ENCODE results near the gene CAPRIN2. TPM values are rescaled to one million over a fixed set of nuclear protein-coding genes. Genes with fewer than 3 reads are reported as not detected.

CAPRIN2 gene
- total RNA-seq, 1 donor = 32.9 TPM

GRCh38 chr12:30698346-30698745 is 56.4 kb downstream of the CAPRIN2 start:
- Histone ChIP-seq H3K4me3 (ENCODE audit: insufficient read depth, low read length) (no peak overlapping the region), H3K36me3 (ENCODE audit: insufficient read depth, low read length) (no peaks in the 10 kb centered on the region), H3K4me2 (ENCODE audit: insufficient read depth, low read length) (no peak overlapping the region), H3K79me2 (ENCODE audit: insufficient read depth, low read length) (peaks cover 24% of the 10 kb centered on the region), H3K9me3 (ENCODE audit: low read depth, low read length) (no peaks in the 10 kb centered on the region), H2AFZ (ENCODE audit: low read length) (no peak overlapping the region), H3K4me1 (ENCODE audit: insufficient read depth, low read length) (peaks cover 23% of the 10 kb centered on the region), H3K27ac (ENCODE audit: low read depth, low read length) (no peak overlapping the region), H3K27me3 (ENCODE audit: insufficient read depth, low read length) (no peaks in the 10 kb centered on the region), H4K20me1 (ENCODE audit: insufficient read depth, low read length) (no peaks in the 10 kb centered on the region)
- TF ChIP-seq, protein P1, sequence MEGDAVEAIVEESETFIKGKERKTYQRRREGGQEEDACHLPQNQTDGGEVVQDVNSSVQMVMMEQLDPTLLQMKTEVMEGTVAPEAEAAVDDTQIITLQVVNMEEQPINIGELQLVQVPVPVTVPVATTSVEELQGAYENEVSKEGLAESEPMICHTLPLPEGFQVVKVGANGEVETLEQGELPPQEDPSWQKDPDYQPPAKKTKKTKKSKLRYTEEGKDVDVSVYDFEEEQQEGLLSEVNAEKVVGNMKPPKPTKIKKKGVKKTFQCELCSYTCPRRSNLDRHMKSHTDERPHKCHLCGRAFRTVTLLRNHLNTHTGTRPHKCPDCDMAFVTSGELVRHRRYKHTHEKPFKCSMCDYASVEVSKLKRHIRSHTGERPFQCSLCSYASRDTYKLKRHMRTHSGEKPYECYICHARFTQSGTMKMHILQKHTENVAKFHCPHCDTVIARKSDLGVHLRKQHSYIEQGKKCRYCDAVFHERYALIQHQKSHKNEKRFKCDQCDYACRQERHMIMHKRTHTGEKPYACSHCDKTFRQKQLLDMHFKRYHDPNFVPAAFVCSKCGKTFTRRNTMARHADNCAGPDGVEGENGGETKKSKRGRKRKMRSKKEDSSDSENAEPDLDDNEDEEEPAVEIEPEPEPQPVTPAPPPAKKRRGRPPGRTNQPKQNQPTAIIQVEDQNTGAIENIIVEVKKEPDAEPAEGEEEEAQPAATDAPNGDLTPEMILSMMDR (IDR thresholded peaks at IDR 0.05; ENCODE audit: extremely low read depth, low read depth, low read length) = no peak
- no peak for DNase-seq (ENCODE audit: insufficient read length, low spot score, missing footprints)

DNA sequence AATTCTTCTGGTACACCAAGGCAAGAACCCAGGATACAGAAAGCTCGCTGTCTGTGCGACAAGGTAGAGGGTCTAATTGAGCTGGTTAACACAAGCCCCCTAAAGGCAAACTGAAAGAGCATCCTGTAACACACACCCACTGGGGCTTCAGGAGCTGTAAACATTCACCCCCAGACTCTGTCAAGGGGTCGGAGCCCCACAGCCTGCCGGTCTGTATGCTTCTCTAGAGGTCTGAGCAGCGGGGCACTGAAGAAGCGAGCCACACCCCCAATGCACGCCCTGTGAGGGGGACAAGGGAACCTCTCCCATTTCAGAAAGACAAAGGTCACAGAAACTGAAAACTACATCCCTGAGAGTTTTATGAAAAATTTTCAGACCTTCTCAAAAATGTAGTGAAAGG is 57.8 kb downstream of the CAPRIN2 start:
- TF ChIP-seq, protein P1 (IDR thresholded peaks at IDR 0.05; ENCODE audit: extremely low read depth, low read depth, low read length) = no peak
- no peak overlapping the region for H2AFZ ChIP-seq (ENCODE audit: low read length)

DNA sequence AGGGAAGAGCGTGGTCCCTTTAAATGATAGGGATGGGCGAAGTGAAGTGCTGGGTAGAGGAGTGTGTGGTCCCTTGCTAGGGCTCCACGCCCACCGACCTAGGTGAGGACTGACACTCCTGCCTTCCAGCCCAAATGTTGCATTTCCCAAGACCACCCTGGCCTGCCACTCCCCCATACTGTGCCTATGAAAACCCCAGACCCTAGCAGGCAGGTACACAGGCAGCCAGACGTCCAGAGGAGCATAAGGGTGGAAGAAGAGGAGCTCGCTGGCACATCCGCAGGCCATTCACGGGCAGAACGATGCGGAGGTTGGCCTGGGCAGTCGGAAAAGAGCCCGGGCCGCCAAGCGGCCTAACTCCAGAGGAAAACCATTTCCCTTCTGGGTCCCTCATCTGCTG is 58.3 kb downstream of the CAPRIN2 start:
- TF ChIP-seq, protein P1 (IDR thresholded peaks at IDR 0.05; ENCODE audit: extremely low read depth, low read depth, low read length) = no peak

More for the DNA sequence above, 57.8 kb downstream of the CAPRIN2 start:
- Histone ChIP-seq H3K9me3 (ENCODE audit: low read depth, low read length) (no peaks in the 10 kb centered on the region), H3K36me3 (ENCODE audit: insufficient read depth, low read length) (no peaks in the 10 kb centered on the region), H3K27ac (ENCODE audit: low read depth, low read length) (no peak overlapping the region), H3K79me2 (ENCODE audit: insufficient read depth, low read length) (peaks cover 36% of the 10 kb centered on the region), H4K20me1 (ENCODE audit: insufficient read depth, low read length) (no peaks in the 10 kb centered on the region), H3K27me3 (ENCODE audit: insufficient read depth, low read length) (no peaks in the 10 kb centered on the region), H3K4me3 (ENCODE audit: insufficient read depth, low read length) (no peak overlapping the region), H3K4me2 (ENCODE audit: insufficient read depth, low read length) (no peak overlapping the region), H3K4me1 (ENCODE audit: insufficient read depth, low read length) (peaks cover 29% of the 10 kb centered on the region)
- no peak for DNase-seq (ENCODE audit: insufficient read length, low spot score, missing footprints)

GRCh38 chr12:30696103-30696408 is 58.7 kb downstream of the CAPRIN2 start:
- Histone ChIP-seq H3K4me2 (ENCODE audit: insufficient read depth, low read length) (peak overlapping the region; percentile 98), H3K79me2 (ENCODE audit: insufficient read depth, low read length) (peaks cover 42% of the 10 kb centered on the region), H3K36me3 (ENCODE audit: insufficient read depth, low read length) (no peaks in the 10 kb centered on the region), H3K9me3 (ENCODE audit: low read depth, low read length) (no peaks in the 10 kb centered on the region), H3K27me3 (ENCODE audit: insufficient read depth, low read length) (no peaks in the 10 kb centered on the region), H4K20me1 (ENCODE audit: insufficient read depth, low read length) (peaks cover 6% of the 10 kb centered on the region), H2AFZ (ENCODE audit: low read length) (peak overlapping the region; percentile 95), H3K4me1 (ENCODE audit: insufficient read depth, low read length) (peaks cover 35% of the 10 kb centered on the region), H3K27ac (ENCODE audit: low read depth, low read length) (peak overlapping the region; percentile 66), H3K4me3 (ENCODE audit: insufficient read depth, low read length) (peak overlapping the region; percentile 94)
- TF ChIP-seq, protein P1 (IDR thresholded peaks at IDR 0.05; ENCODE audit: extremely low read depth, low read depth, low read length) = no peak
- no peak for DNase-seq (ENCODE audit: insufficient read length, low spot score, missing footprints)

More for the DNA sequence above, 58.3 kb downstream of the CAPRIN2 start:
- Histone ChIP-seq H3K27me3 (ENCODE audit: insufficient read depth, low read length) (no peaks in the 10 kb centered on the region), H3K79me2 (ENCODE audit: insufficient read depth, low read length) (peaks cover 39% of the 10 kb centered on the region), H2AFZ (ENCODE audit: low read length) (peak overlapping the region; percentile 95), H3K9me3 (ENCODE audit: low read depth, low read length) (no peaks in the 10 kb centered on the region), H3K27ac (ENCODE audit: low read depth, low read length) (no peak overlapping the region), H3K4me1 (ENCODE audit: insufficient read depth, low read length) (peaks cover 30% of the 10 kb centered on the region), H3K36me3 (ENCODE audit: insufficient read depth, low read length) (no peaks in the 10 kb centered on the region), H3K4me3 (ENCODE audit: insufficient read depth, low read length) (peak overlapping the region; percentile 94), H4K20me1 (ENCODE audit: insufficient read depth, low read length) (peaks cover 1% of the 10 kb centered on the region), H3K4me2 (ENCODE audit: insufficient read depth, low read length) (peak overlapping the region; percentile 98)
- peak; percentile 76 for DNase-seq (ENCODE audit: insufficient read length, low spot score, missing footprints)

Measured in osteoblast (primary cell).